MM.1S (cell line): Measurements from ENCODE around the gene UNC13B.

ENCODE experiments used
- EZH2 ChIP-seq: fragments of 300-600 bp; sonication (generic); optimal IDR thresholded peaks from 2 replicates; pipeline ENCODE3; 2017; ENCODE audit warnings: low read depth, mild to moderate bottlenecking, antibody characterized with exemption, low read length, mixed read lengths
- EZH2phosphoT487 ChIP-seq: fragments of 300-600 bp; sonication (generic); IDR thresholded peaks from 2 replicates; pipeline ENCODE4 v1.6.1; 2018; ENCODE audit warnings: antibody characterized with exemption, low read length
- TF ChIP-seq, protein P1 (sequence below): fragments of 300-600 bp; sonication (generic); IDR thresholded peaks from 2 replicates; pipeline ENCODE4 v1.5.1; 2016; ENCODE audit warnings: antibody characterized with exemption, low read length, mixed read lengths

DNA sequence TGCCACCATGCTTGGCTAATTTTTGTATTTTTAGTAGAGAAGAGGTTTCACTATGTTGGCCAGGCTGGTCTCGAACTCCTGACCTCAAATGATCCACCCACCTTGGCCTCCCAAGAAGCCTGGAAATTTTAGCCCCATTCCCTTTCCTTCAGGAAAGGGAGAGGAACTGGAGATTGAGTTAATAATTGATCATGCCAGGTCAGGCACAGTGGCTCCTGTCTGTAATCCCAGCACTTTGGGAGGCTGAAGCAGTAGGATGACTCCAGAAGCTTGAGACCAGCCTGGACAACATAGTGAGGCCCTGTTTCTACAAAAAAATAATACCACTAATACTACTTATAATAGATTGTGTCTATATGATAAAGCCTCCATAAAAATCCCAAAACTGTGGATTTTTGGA, 124.6 kb downstream of the UNC13B start:
- TF ChIP-seq, protein P1, sequence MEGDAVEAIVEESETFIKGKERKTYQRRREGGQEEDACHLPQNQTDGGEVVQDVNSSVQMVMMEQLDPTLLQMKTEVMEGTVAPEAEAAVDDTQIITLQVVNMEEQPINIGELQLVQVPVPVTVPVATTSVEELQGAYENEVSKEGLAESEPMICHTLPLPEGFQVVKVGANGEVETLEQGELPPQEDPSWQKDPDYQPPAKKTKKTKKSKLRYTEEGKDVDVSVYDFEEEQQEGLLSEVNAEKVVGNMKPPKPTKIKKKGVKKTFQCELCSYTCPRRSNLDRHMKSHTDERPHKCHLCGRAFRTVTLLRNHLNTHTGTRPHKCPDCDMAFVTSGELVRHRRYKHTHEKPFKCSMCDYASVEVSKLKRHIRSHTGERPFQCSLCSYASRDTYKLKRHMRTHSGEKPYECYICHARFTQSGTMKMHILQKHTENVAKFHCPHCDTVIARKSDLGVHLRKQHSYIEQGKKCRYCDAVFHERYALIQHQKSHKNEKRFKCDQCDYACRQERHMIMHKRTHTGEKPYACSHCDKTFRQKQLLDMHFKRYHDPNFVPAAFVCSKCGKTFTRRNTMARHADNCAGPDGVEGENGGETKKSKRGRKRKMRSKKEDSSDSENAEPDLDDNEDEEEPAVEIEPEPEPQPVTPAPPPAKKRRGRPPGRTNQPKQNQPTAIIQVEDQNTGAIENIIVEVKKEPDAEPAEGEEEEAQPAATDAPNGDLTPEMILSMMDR: no peak
- TF ChIP-seq EZH2phosphoT487: no peak
- TF ChIP-seq EZH2: no peak
